Stimulated activated effector memory CD8-positive, alpha-beta T cell treated with anti-CD3 and anti-CD28 coated beads, Interleukin-12 subunit alpha, Interleukin-12 subunit beta, amount 100 ng/mL, for 72 hours (primary cell): ENCODE measurements around the gene CDHR4.
"Not testable (repeated sequence)": the region's sequence is repeated elsewhere in the genome, so short reads cannot be mapped to it uniquely, and the experiment has no call there.

Experiments used
- ATAC-seq: fragments of 150-1000 bp; cut with Tn5 transposase; 2 replicates; pipeline ENCODE4 v1.10.0; 2021
- DNase-seq, 2 donors: peaks; one replicate each; pipeline ENCODE4 v3.0.0; 2021 to 2022; ENCODE audit warnings: low spot score in 2 of 2
- H3K27ac Mint-ChIP-seq: one replicate; pipeline ENCODE4 v1.8.0; 2022; ENCODE audit warnings: mild to moderate bottlenecking, mixed read lengths
- H3K36me3 Mint-ChIP-seq: one replicate; pipeline ENCODE4 v1.8.0; 2022; ENCODE audit warnings: mild to moderate bottlenecking, mixed read lengths
- H3K4me1 Mint-ChIP-seq: one replicate; pipeline ENCODE4 v1.8.0; 2022; ENCODE audit warnings: mixed read lengths
- H3K4me3 Mint-ChIP-seq: one replicate; pipeline ENCODE4 v1.8.0; 2022; ENCODE audit warnings: mild to moderate bottlenecking, mixed read lengths
- H3K9me3 Mint-ChIP-seq: one replicate; pipeline ENCODE4 v1.8.0; 2022; ENCODE audit warnings: mixed read lengths

The CDHR4 gene, protein sequence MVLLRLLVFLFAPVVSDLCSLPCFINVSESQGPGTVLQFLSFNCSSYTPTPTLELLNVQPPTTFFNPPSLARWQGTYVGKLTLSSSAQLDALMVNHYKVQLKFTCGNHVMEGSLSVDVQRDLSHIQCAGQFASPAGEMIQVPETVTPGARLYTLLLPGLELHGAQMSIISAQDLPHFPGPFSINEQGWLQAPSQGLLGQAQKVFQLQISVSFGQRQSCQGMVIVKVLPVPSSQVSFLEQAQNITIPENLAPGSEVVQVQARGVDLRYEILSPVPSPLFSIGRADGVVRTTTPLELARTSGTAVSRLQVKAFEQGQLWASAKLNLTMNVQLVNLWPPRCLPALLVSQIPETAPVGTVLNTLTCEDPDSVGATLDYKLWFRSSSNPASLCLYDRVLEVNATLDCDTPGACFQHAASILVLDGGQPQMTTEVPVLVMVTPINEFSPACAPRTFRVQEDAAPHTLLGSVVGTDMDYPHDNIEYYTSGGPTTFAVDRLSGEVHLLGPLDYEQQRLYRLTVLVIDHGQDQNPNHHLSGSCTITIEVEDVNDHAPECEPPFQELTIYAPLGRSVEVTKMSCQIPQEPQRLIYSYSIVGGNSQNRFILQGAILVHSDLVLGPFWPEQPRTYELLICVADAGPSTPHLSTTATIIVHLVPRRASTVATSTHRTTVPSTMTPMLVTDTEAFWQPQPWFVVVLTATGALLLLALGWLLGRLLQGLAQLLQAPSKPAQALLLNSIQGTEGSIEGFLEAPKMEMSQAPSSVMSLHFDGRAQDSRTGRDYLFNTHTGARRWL

DNA sequence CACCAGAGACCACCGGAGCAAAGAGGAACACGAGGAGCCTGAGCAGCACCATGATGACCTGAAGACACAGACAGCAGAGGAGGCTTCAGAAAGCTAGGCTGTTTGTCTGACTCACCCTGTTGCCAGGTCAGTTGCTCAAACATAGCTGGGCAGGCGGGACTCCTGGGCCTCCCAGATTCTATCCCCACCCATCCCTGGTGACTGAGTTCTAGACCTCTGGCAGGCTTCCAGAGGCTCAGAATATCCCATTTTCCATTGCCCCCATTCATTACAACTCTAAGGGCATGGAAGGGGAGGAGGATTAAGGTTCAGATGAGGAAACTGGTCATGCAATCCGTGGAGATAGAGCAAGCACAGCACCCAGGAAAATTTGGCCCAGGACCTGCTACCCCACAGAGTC, at the start of gene CDHR4:
CDHR4 (minus strand) TSS at position 113 of the 400 bp plus-strand sequence; CDS start at position 52, 61 bp downstream.
- Mint-ChIP-seq H3K4me1 (peaks cover 18% of the 10 kb centered on the region), H3K4me3 (no peak within 1 kb of the TSS), H3K27ac (no peak within 1 kb of the TSS), H3K36me3 (peaks cover 10% of the 10 kb centered on the region), H3K9me3 (no peaks in the 10 kb centered on the region)
- no peak for DNase-seq
- no peak for ATAC-seq

DNA sequence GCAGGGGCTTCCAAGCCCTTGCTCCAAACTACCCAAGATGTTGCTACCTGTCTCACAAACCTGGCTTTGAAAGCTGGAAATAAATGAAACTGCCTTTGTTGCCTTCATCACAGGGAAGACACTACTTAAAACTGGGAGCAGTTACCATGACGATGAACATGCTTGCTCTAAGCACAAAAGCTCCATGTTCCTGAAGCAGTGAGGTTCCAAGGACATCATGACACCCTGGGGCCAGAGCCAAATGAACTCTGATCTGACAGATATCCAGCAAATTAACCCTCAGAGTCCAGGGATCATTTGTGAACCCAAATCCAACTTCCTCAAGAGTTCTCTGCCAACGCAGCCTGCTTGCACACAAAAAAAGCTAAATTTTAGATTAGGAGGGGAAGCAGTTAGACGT, 46.0 kb upstream of the CDHR4 start:
- no peak for DNase-seq
- ATAC-seq, result no peak
- Mint-ChIP-seq H3K9me3 (no peaks in the 10 kb centered on the region), H3K4me3 (no peak overlapping the region), H3K36me3 (peaks cover 9% of the 10 kb centered on the region), H3K27ac (no peak overlapping the region), H3K4me1 (no peaks in the 10 kb centered on the region)

DNA sequence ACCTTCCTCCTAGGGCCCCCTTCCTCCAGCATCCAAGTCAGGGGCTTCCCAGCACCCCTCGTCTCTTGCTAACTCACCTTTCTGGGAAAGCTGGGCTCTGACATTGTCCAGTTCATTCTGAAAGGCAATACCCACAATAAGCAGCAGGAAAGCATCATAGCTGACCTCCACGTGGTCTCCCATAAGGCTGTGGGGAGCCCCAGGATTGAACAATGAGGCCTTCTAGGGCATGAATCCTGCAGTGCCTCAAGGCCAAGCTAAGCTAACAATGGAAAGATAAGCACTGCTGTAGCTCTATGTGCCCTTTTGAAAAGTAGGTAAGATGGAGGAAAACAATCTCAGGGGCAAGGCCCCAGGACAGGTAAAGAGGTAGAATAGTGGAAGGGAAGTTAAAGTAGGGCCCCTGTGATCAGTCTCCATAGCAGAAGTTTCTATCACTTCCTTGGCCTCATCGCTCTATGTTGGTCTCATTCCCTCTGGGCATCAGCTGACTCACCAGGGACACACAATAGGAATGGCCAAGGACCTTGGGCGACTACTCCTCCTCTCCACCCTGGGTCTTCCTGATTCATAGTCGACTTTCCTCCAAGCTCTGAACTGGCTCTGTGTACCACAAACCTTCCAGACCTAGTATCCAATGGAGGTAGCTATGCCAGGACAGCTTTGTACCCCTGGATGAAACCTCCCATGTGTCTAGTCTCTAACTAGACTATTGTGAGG, 45.0 kb upstream of the CDHR4 start:
- H3K27ac Mint-ChIP-seq, result no peak overlapping the region
- H3K9me3 Mint-ChIP-seq, result no peaks in the 10 kb centered on the region
- no peak overlapping the region for H3K4me3 Mint-ChIP-seq
- no peak for ATAC-seq
- H3K4me1 Mint-ChIP-seq, result no peaks in the 10 kb centered on the region
- H3K36me3 Mint-ChIP-seq, result peaks cover 9% of the 10 kb centered on the region
- DNase-seq, result no peak

DNA sequence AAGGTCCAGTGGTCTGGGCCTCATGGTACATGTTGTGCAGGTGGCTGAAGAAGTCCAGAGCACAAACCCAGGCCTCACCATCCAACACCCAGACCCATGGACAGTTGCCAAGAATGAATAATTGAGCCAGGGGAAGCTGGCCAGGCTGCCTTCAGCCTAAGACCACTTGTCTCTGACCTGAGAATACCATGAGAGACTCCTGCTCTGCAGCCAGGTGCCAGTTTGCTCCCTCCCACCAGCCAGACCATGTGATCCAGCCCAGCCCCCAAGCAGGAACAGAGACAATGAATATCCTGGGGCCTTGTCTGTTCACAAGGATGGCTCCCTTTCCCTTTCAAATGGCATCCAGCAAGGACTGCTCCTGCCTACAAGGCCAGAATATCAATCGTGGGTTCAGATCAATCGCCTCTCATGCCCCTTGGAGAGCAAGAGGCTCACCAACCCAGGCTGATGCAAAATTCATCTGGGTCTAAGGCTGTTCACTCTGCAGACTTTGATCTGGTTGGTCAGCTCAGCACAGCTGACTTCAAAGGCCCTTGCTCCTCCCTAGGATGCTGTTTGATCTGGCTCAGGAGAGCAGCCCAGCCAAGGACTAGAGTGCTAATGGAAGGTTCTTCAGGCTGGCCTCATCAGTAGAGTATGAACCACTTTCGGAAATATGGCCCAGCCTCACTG, 43.3 kb upstream of the CDHR4 start:
- H3K27ac Mint-ChIP-seq, result peak overlapping the region; percentile 29
- H3K4me3 Mint-ChIP-seq, result no peak overlapping the region
- ATAC-seq (no peak), DNase-seq (no peak)
- peaks cover 13% of the 10 kb centered on the region for H3K36me3 Mint-ChIP-seq
- H3K9me3 Mint-ChIP-seq, result no peaks in the 10 kb centered on the region
- H3K4me1 Mint-ChIP-seq, result no peaks in the 10 kb centered on the region

DNA sequence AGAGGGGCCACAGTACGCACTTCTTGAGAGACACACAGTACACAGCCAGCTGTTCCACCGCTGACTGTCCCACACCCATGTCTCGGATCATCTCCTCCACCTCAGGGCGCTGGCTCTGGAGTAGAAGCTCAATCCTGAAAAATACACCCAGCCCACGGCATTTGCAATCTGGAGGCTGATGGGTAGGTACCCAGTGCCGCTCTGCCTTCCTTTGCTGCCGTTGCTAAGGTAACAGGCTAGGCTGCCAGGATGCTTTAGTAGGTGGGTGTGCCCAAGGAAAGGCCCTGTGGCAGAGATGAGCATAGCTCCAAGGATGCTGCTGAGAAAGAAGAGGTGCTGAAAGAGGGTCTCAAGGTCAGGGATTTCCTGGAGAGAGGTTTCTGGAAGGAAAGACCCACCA, 42.1 kb upstream of the CDHR4 start:
- Mint-ChIP-seq H3K9me3 (no peaks in the 10 kb centered on the region), H3K4me3 (no peak overlapping the region), H3K36me3 (peaks cover 22% of the 10 kb centered on the region), H3K27ac (peak overlapping the region; percentile 48), H3K4me1 (no peaks in the 10 kb centered on the region)
- no peak for DNase-seq
- ATAC-seq, result no peak

DNA sequence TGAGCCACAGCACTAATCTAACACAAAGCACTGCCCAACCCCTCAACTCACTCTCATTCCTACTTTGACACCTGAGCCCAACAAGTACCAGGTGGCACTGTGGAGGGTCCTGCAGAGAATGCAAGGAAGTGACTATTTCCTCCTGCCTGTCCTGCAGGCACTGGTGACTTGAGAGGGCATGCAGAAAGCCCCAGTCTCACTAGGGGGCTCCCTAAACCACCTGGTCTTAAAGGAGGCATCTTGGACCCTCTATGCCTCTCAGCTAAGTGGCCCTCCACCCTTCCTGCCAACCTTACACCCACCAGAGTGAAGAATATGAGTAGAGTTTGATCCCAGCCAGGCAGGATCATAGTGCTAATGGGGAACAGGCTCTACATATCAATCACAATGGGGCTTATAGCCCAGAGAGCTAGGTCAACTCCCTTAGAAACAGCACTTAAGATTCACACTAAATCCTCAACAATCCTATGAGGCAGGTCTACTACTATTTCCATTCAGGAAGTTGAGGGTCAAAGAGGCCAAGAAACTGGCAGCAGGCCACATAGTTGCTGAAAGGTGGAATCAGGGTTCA, 41.5 kb upstream of the CDHR4 start:
- ATAC-seq, result peak; percentile 12
- Mint-ChIP-seq H3K4me1 (no peaks in the 10 kb centered on the region), H3K4me3 (no peak overlapping the region), H3K9me3 (no peaks in the 10 kb centered on the region), H3K36me3 (peaks cover 22% of the 10 kb centered on the region), H3K27ac (peak overlapping the region; percentile 48)
- DNase-seq, result no peak

DNA sequence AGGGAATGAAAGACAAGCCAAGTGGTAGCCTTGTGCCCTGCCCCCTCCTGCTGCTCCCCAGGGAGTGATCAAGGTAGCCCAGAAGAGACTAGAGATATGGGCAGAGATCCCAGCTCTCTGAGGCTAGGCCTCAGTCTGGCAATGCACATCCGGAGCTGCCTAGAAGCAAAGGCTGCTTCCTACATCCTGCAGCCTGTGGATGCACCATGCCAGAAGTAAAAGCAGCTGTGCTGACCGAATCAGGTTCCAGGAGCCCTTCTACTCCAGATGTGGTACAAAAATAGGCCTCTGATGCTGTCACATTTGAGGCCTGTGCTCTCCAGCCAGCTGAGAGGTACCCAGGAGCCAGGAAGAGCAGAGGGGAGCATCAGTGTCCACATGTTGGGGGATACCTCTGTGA, 40.7 kb upstream of the CDHR4 start:
- H3K36me3 Mint-ChIP-seq, result peaks cover 26% of the 10 kb centered on the region
- no peaks in the 10 kb centered on the region for H3K9me3 Mint-ChIP-seq
- no peak overlapping the region for H3K4me3 Mint-ChIP-seq
- ATAC-seq (no peak), DNase-seq (no peak)
- H3K4me1 Mint-ChIP-seq, result no peaks in the 10 kb centered on the region
- H3K27ac Mint-ChIP-seq, result no peak overlapping the region

DNA sequence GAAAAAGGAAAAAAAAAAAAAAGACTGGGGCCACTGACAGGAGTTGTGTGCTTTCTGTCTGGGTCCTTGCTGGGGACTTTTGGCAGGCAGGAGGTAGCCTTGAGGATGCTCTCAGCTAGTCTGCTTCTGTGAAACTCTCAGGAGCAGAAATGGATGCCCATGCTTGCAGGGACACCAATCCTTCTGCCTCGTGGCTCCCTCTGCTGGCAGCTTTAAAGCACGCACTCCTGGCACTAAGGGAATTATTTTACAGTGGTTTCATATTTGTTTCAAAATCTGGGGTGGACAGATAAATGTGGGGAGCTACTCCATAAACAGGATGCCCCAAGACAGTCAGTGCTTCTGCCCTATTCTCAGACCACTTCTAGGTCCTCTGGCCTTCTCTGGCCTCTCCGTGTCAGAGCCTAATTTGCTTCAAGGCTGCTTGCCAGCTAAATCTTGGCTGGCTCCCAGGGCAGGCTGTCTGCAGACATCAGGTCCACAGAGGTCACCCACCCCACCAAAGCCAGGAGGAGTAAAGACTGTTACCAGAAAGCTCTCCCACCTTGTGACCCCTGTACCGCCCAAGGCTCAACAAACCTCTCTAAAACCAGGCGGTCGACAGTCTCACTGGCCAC, 39.6 kb upstream of the CDHR4 start:
- DNase-seq, result peak; percentile 66 to 83
- no peaks in the 10 kb centered on the region for H3K4me1 Mint-ChIP-seq
- H3K4me3 Mint-ChIP-seq, result no peak overlapping the region
- peak; percentile 82 for ATAC-seq
- H3K27ac Mint-ChIP-seq, result no peak overlapping the region
- H3K9me3 Mint-ChIP-seq, result no peaks in the 10 kb centered on the region
- H3K36me3 Mint-ChIP-seq, result peaks cover 26% of the 10 kb centered on the region

DNA sequence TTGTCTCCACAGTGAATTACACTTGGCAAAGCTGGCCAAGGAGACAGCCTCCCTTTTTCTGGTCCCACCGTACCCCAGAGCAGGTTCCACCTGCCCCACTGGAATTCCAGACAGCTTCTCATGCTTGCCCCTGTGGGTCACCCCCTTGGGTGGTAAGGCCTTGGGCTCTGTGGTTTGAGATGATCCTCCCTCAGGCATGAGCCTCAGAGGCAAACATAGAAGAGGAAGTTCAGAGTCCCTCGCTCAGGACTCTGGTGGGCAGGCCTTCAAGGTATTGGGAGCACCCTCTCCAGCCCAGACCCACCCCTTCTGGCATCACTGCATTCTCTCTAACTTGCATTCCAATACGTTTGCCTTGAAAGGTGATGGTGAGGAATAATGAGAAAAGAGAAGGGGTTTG, 31.7 kb upstream of the CDHR4 start:
- H3K36me3 Mint-ChIP-seq, result peaks cover 10% of the 10 kb centered on the region
- ATAC-seq, result no peak
- H3K4me1 Mint-ChIP-seq, result no peaks in the 10 kb centered on the region
- no peak overlapping the region for H3K27ac Mint-ChIP-seq
- no peaks in the 10 kb centered on the region for H3K9me3 Mint-ChIP-seq
- H3K4me3 Mint-ChIP-seq, result no peak overlapping the region
- no peak for DNase-seq

DNA sequence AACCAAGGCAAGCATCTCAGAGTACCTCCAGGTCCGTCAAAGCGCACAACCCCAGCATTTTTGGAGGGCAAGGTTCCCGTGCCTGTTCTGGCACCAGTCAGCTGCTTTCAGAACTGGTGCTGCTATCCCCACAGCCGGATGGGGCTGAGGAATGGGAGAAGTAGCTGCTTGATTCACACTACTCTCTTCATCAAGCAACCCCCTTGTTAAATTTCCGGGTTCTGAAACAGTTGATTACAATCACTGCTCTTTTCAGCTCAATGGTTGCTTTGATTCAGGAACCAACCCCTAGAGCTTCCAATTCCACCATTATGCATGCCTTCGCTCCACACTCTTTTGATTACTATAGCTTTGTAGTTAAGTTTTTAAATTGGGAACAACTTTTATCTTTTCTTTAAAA, 26.3 kb upstream of the CDHR4 start:
- Mint-ChIP-seq H3K9me3 (no peaks in the 10 kb centered on the region), H3K36me3 (no peaks in the 10 kb centered on the region), H3K4me3 (no peak overlapping the region), H3K4me1 (no peaks in the 10 kb centered on the region), H3K27ac (no peak overlapping the region)
- no peak for DNase-seq
- no peak for ATAC-seq

DNA sequence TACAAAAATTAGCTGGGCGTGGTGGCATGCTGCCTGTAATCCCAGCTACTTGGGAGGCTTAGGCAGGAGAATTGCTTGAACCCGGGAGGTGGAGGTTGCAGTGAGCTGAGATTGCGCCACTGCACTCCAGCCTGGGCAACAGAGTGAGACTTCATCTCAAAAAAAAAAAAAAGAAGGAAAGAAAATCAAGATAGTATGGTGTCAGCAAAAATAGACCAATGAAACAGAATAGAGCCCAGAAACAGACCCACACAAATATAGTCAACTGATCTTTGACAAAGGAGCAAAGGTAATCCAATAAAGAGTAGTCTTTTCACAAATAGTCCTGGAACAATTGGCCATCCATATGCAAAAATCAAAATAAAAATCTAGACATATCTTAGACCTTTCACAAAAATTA, 23.5 kb upstream of the CDHR4 start:
- H3K9me3 Mint-ChIP-seq, DNase-seq, ATAC-seq, H3K27ac Mint-ChIP-seq, H3K4me1 Mint-ChIP-seq, H3K36me3 Mint-ChIP-seq, H3K4me3 Mint-ChIP-seq: not testable (repeated sequence)

DNA sequence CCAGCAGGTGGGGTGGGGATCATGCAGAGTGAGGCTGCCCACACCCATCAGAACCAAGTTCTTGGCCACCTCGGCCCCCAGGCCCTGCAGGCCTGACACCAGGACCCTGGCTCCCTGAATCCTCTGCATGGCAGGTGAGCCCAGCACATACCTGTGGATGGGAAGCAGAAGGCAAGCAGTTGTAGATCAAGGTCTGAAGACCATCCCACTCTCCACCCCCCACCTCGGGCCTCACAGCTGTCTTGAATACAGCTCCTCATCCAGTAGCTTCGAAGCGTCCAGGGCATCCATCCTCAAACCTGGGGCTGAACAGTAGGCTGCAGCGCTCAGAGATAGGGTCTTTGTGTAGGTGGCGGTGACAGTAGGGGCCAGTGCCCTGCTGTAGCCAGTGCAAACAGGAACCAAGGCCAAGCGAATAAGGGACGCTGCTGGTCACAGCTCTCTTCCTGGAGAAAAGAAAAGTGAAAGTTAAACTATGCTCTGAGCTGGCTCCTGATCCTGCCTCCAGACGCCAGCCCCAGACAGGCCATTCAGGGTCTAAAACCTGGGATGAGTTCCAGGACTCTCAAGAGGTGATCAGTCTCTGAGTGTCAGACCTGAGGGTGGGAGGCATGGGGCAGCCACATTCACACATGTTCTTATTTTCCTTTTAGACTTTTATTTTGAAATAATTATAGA, 14.0 kb upstream of the CDHR4 start, which contains the start of gene UBA7:
UBA7 (minus strand) TSS at position 457 of the 678 bp plus-strand sequence; CDS start at position 291, 166 bp downstream.
- peaks cover 35% of the 10 kb centered on the region for H3K4me1 Mint-ChIP-seq
- DNase-seq, result peak in 1 of 2 donors; percentile 68
- peak within 1 kb of the TSS; percentile 95 for H3K27ac Mint-ChIP-seq
- peaks cover 13% of the 10 kb centered on the region for H3K36me3 Mint-ChIP-seq
- no peaks in the 10 kb centered on the region for H3K9me3 Mint-ChIP-seq
- H3K4me3 Mint-ChIP-seq, result peak within 1 kb of the TSS; percentile 85
- peak; percentile 71 for ATAC-seq

DNA sequence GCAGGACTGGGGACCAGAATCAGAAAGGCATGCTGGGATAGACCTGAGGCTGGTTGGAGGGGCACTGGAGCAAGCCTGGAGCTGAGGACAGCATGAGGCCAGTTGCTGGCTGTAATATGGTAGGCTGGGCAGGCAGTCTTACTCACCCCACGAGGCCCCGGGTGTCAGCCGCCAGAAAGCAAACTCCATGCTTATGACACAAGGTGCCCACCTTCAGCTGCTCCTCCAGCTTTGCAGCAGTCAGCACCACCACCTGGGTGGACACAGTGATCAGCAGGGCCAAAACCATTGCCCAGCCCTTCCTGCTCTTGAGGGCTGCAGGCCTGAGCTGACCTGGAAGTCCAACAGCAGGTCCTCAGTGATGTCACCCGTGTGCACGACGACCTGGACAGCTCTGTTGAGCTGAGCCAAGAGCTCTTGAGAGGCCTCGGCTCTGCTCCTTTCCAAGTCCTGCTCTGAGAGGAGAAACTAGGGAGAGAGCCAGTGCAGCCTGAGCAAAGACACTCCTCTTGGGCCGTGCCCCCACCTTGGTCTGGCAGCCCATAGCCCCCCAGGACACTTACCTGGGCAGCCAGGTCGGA, 13.3 kb upstream of the CDHR4 start:
- Mint-ChIP-seq H3K4me3 (peak overlapping the region; percentile 85), H3K36me3 (peaks cover 13% of the 10 kb centered on the region), H3K27ac (peak overlapping the region; percentile 95), H3K9me3 (no peaks in the 10 kb centered on the region), H3K4me1 (peaks cover 40% of the 10 kb centered on the region)
- DNase-seq (no peak), ATAC-seq (no peak)
